HepG2 (cell line): Measurements from ENCODE around the gene UBAC1.

Source experiments
- HDAC2 ChIP-seq: sonication (generic); formaldehyde crosslinking; IDR thresholded peaks from 2 replicates; pipeline ENCODE4 v1.4.0; 2020; ENCODE audit warnings: missing genetic modification reagents
- HNRNPUL1 ChIP-seq: fragments of 200-400 bp; formaldehyde crosslinking; IDR thresholded peaks from 2 replicates; pipeline ENCODE4 v1.6.1; 2017; ENCODE audit warnings: low read depth, mild to moderate bottlenecking, low read length, moderate library complexity
- NBN ChIP-seq: fragments of 450-650 bp; conservative IDR thresholded peaks from 2 replicates; pipeline ENCODE4 v1.6.1; 2017
- RAD21 ChIP-seq: fragments of 450-650 bp; formaldehyde crosslinking; IDR thresholded peaks from 2 replicates; pipeline ENCODE4 v1.5.0; 2020; ENCODE audit warnings: mild to moderate bottlenecking
- RXRB ChIP-seq: IDR thresholded peaks from 2 replicates; pipeline ENCODE4 v1.6.1; 2016; ENCODE audit warnings: borderline replicate concordance, missing genetic modification reagents, missing compliant biosample characterization
- ZNF282 ChIP-seq: fragments of 450-650 bp; IDR thresholded peaks from 2 replicates; pipeline ENCODE4 v1.6.1; 2018; ENCODE audit not compliant: partially characterized antibody

GRCh38 chr9:135925496-135926133, 35.6 kb downstream of the UBAC1 start:
- no peak for TF ChIP-seq NBN
- no peak for TF ChIP-seq HNRNPUL1
- no peak for TF ChIP-seq RXRB
- no peak for TF ChIP-seq HDAC2 (CRISPR knock-in tag)
- TF ChIP-seq ZNF282, result no peak
- no peak for TF ChIP-seq RAD21 (CRISPR knock-in tag)
